Measurements from ENCODE around the gene CASQ2. TPM values are rescaled to one million over a fixed set of nuclear protein-coding genes. Genes with fewer than 3 reads are reported as not detected.

The CASQ2 gene
- polyA plus RNA-seq, 1 of the 3 experiments (the other 2 are of a cell fraction) = not detected

DNA sequence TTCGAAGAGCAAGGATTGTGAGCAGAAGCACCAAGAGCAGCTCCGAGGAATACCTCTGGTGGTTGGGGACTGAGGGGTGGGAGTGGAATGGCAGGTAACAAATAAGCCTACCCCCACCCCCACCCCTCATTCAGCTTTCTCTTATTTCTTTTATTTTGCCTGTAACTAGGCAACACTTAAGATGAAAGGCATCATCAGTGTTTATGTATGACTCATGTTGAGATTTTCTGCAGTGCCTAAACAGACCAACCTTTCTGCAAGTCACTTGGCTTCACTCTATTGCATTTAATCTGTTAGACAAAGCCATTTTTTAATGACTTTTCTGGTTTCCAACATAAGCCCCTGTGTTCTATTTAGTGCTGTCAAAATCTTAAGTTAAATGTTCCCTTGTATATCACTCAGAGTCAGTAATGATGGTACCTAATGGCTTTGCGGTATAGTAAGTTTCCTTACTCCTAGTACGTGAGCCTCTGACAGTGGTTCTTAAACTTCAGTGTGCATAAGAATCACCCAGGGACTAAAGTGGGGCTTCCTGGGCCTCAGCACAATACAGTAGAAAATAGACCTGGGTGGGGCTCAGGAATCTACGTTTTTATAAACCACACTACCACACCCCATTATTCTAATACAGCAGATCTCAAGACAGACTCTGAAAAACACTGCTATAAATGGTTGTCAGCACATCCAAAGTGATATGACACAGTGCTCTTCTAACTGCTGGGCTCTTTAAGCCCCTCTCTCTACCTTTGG lies 19.9 kb downstream of the CASQ2 start:
- H3K27me3 ChIP-seq (ENCODE audit: insufficient read depth) = no peaks in the 10 kb centered on the region; the same call in 1 of the 2 replicates
- ChIA-PET CTCF (no interaction called here), POLR2A (no interaction called here)
- H3K9me2 ChIP-seq = no peaks in the 10 kb centered on the region
- H3K4me3 ChIP-seq (ENCODE audit: low read depth in 2 of 2, low read length in 1 of 2) = no peak overlapping the region
- WGBS (ENCODE audit: low lambda C conversion rate) = 46% methylated on average over 5 of the region's 5 CpGs
- H3K4me2 ChIP-seq = no peak overlapping the region
- no peak for DNase-seq
- no peaks in the 10 kb centered on the region for H4K20me1 ChIP-seq (ENCODE audit: insufficient read depth)
- TF ChIP-seq RAD21 (IDR thresholded peaks at IDR 0.05; ENCODE audit: low read length) = no peak
- TF ChIP-seq JUND (IDR thresholded peaks at IDR 0.05) = no peak
- no peak for TF ChIP-seq SMC3 (IDR thresholded peaks at IDR 0.05; ENCODE audit: low read depth, low read length)
- no peak for TF ChIP-seq MXI1 (IDR thresholded peaks at IDR 0.05; ENCODE audit: low read depth, low read length)
- TF ChIP-seq CHD2 (IDR thresholded peaks at IDR 0.05; ENCODE audit: low read length, partially characterized antibody) = no peak
- no peak for TF ChIP-seq GATA2 (CRISPR knock-in tag; IDR thresholded peaks at IDR 0.05)
- no peak for TF ChIP-seq EZH2phosphoT487 (IDR thresholded peaks at IDR 0.05; ENCODE audit: borderline replicate concordance, low read depth)
- no peak for TF ChIP-seq TEAD4 (IDR thresholded peaks at IDR 0.05; ENCODE audit: borderline replicate concordance, insufficient read depth)
- TF ChIP-seq TAF1 (IDR thresholded peaks at IDR 0.05; ENCODE audit: borderline replicate concordance, low read depth, low read length) = no peak
- TF ChIP-seq, protein P1, sequence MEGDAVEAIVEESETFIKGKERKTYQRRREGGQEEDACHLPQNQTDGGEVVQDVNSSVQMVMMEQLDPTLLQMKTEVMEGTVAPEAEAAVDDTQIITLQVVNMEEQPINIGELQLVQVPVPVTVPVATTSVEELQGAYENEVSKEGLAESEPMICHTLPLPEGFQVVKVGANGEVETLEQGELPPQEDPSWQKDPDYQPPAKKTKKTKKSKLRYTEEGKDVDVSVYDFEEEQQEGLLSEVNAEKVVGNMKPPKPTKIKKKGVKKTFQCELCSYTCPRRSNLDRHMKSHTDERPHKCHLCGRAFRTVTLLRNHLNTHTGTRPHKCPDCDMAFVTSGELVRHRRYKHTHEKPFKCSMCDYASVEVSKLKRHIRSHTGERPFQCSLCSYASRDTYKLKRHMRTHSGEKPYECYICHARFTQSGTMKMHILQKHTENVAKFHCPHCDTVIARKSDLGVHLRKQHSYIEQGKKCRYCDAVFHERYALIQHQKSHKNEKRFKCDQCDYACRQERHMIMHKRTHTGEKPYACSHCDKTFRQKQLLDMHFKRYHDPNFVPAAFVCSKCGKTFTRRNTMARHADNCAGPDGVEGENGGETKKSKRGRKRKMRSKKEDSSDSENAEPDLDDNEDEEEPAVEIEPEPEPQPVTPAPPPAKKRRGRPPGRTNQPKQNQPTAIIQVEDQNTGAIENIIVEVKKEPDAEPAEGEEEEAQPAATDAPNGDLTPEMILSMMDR (IDR thresholded peaks at IDR 0.05) = no peak
- no peak for TF ChIP-seq TCF12 (IDR thresholded peaks at IDR 0.05)
- TF ChIP-seq RCOR1 (IDR thresholded peaks at IDR 0.05; ENCODE audit: low read length) = no peak
- no peak for TF ChIP-seq GABPA (IDR thresholded peaks at IDR 0.05; ENCODE audit: low read depth)
- no peak overlapping the region for H2AFZ ChIP-seq (ENCODE audit: low read depth)
- no peaks in the 10 kb centered on the region for H3K4me1 ChIP-seq (ENCODE audit: control insufficient read depth in 1 of 2, insufficient read depth in 2 of 2, low read depth in 1 of 2, low read length in 1 of 2)
- no peaks in the 10 kb centered on the region for H3K36me3 ChIP-seq (replicated peaks in 1 of 2; ENCODE audit: control insufficient read depth in 1 of 2, insufficient read depth in 2 of 2, low read length in 1 of 2)
- H3F3A ChIP-seq (replicated peaks; ENCODE audit: insufficient read depth) = no peaks in the 10 kb centered on the region
- H3K27ac ChIP-seq (ENCODE audit: low read depth in 2 of 2, low read length in 1 of 2) = no peak overlapping the region
- H3K79me2 ChIP-seq (ENCODE audit: insufficient read depth) = no peaks in the 10 kb centered on the region
- H3K9ac ChIP-seq = no peak overlapping the region
- no peaks in the 10 kb centered on the region for H3K9me3 ChIP-seq

DNA sequence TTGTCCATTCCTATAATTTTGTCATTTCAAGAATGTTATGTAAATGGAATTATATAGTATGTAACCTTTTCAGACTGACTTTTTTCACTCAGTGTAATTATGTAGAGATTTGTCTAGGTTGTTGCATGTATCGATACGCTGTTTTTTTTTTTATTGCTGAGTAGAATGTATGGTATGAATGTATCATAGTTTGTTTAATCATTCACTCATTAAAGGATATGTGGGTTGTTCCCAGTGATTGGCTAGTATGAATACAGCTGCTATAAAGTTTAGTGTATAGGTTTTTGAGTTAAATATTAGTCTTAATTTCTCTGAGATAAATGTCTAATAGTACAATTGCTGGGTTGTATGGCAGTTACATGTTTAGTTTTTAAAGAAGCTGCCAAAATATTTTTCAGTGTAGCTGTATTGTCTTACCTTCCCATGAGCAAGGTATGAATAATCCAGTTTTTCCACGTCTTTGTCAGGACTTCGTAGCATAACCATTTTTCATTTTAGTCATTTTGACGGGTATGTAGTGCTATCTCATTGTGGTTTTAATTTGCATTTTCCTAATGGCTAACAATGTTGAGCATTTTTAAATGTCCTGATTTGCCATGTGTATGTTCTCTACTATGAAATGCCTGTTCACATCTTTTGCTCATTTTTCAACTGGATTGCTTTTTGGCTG lies 22.4 kb downstream of the CASQ2 start:
- ChIA-PET POLR2A (no interaction called here), CTCF (interaction anchor here (1.0 to 2.2 kb wide), 2 partner anchors 29 to 138 kb away, joined by 3 to 7 read pairs; no protein-coding TSS in a partner anchor)
- Histone ChIP-seq H3K4me1 (ENCODE audit: control insufficient read depth in 1 of 2, insufficient read depth in 2 of 2, low read depth in 1 of 2, low read length in 1 of 2) (no peaks in the 10 kb centered on the region), H3K27ac (ENCODE audit: low read depth in 2 of 2, low read length in 1 of 2) (no peak overlapping the region), H3K4me3 (ENCODE audit: low read depth in 2 of 2, low read length in 1 of 2) (no peak overlapping the region), H3F3A (replicated peaks; ENCODE audit: insufficient read depth) (no peaks in the 10 kb centered on the region), H3K36me3 (replicated peaks in 1 of 2; ENCODE audit: control insufficient read depth in 1 of 2, insufficient read depth in 2 of 2, low read length in 1 of 2) (no peaks in the 10 kb centered on the region), H3K9me3 (no peaks in the 10 kb centered on the region), H3K4me2 (no peak overlapping the region), H3K79me2 (ENCODE audit: insufficient read depth) (no peaks in the 10 kb centered on the region), H2AFZ (ENCODE audit: low read depth) (no peak overlapping the region), H3K27me3 (ENCODE audit: insufficient read depth) (no peaks in the 10 kb centered on the region; the same call in 1 of the 2 replicates), H3K9me2 (no peaks in the 10 kb centered on the region), H3K9ac (no peak overlapping the region), H4K20me1 (ENCODE audit: insufficient read depth) (no peaks in the 10 kb centered on the region)
- WGBS (ENCODE audit: low lambda C conversion rate) = 57% methylated on average over 5 of the region's 5 CpGs
- DNase-seq = no peak
- TF ChIP-seq, protein P2, sequence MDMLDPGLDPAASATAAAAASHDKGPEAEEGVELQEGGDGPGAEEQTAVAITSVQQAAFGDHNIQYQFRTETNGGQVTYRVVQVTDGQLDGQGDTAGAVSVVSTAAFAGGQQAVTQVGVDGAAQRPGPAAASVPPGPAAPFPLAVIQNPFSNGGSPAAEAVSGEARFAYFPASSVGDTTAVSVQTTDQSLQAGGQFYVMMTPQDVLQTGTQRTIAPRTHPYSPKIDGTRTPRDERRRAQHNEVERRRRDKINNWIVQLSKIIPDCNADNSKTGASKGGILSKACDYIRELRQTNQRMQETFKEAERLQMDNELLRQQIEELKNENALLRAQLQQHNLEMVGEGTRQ (IDR thresholded peaks at IDR 0.05; ENCODE audit: borderline replicate concordance, low read depth, low read length) = no peak
- no peak for TF ChIP-seq SIN3A (IDR thresholded peaks at IDR 0.05; ENCODE audit: borderline replicate concordance, low read depth, low read length)
- no peak for TF ChIP-seq EP300 (IDR thresholded peaks at IDR 0.05; ENCODE audit: borderline replicate concordance in 1 of 2, low read depth in 1 of 2, low read length in 1 of 2)
- TF ChIP-seq TEAD4 (IDR thresholded peaks at IDR 0.05; ENCODE audit: borderline replicate concordance, insufficient read depth) = no peak
- no peak for TF ChIP-seq CHD2 (IDR thresholded peaks at IDR 0.05; ENCODE audit: low read length, partially characterized antibody)
- TF ChIP-seq RAD21 (IDR thresholded peaks at IDR 0.05; ENCODE audit: low read length) = no peak
- no peak for TF ChIP-seq MEF2A (IDR thresholded peaks at IDR 0.05; ENCODE audit: borderline replicate concordance, low read depth)
- TF ChIP-seq ELF1 (IDR thresholded peaks at IDR 0.05) = no peak
- TF ChIP-seq, protein P3, sequence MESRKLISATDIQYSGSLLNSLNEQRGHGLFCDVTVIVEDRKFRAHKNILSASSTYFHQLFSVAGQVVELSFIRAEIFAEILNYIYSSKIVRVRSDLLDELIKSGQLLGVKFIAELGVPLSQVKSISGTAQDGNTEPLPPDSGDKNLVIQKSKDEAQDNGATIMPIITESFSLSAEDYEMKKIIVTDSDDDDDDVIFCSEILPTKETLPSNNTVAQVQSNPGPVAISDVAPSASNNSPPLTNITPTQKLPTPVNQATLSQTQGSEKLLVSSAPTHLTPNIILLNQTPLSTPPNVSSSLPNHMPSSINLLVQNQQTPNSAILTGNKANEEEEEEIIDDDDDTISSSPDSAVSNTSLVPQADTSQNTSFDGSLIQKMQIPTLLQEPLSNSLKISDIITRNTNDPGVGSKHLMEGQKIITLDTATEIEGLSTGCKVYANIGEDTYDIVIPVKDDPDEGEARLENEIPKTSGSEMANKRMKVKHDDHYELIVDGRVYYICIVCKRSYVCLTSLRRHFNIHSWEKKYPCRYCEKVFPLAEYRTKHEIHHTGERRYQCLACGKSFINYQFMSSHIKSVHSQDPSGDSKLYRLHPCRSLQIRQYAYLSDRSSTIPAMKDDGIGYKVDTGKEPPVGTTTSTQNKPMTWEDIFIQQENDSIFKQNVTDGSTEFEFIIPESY (IDR thresholded peaks at IDR 0.05; ENCODE audit: borderline replicate concordance, low read depth) = no peak
- TF ChIP-seq RXRA (IDR thresholded peaks at IDR 0.05; ENCODE audit: borderline replicate concordance, low read depth) = no peak
- TF ChIP-seq, protein P4, sequence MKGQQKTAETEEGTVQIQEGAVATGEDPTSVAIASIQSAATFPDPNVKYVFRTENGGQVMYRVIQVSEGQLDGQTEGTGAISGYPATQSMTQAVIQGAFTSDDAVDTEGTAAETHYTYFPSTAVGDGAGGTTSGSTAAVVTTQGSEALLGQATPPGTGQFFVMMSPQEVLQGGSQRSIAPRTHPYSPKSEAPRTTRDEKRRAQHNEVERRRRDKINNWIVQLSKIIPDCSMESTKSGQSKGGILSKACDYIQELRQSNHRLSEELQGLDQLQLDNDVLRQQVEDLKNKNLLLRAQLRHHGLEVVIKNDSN (IDR thresholded peaks at IDR 0.05; ENCODE audit: borderline replicate concordance, low read depth) = no peak
- no peak for TF ChIP-seq MXI1 (IDR thresholded peaks at IDR 0.05; ENCODE audit: low read depth, low read length)

Data from SK-N-SH (cell line).